SU-DHL-6 (cell line): ENCODE results near the gene CDH23.

ENCODE experiments used
- CTCF ChIP-seq: fragments of 200-600 bp; sonication (generic); IDR thresholded peaks from one replicate; pipeline ENCODE4 v1.5.1; 2017; ENCODE audit warnings: antibody characterized with exemption, mild to moderate bottlenecking, low read length, moderate library complexity; ENCODE audit not compliant: insufficient read depth, poor library complexity, severe bottlenecking
- EZH2phosphoT487 ChIP-seq: fragments of 200-600 bp; sonication (generic), shearing (Covaris generic); conservative IDR thresholded peaks from 2 replicates; pipeline ENCODE4 v1.6.1; 2018; ENCODE audit warnings: mild to moderate bottlenecking, antibody characterized with exemption, low read length, moderate library complexity, mixed read lengths

DNA sequence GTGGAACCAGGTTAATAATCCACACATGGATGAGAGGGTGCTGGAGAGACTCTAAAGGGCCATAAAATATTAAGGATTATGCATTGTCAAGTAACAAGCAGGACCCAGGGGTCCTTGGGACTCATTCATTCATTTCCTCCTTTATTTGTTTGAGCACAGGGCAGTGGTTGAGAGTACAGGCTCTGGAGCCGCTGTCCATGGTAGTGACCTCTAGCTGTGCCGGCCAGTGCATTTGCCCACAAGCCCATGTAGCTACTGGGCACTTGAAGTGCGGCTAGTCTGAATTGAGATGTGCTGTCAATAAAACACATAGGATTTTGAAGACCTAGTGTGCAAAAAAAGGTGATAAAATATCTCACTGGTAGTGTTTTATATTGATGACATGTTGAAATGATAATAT lies 185.3 kb downstream of the CDH23 start:
- TF ChIP-seq CTCF (no peak), EZH2phosphoT487 (no peak)
